Measurements from ENCODE around the gene INSYN2B.

INSYN2B gene

DNA sequence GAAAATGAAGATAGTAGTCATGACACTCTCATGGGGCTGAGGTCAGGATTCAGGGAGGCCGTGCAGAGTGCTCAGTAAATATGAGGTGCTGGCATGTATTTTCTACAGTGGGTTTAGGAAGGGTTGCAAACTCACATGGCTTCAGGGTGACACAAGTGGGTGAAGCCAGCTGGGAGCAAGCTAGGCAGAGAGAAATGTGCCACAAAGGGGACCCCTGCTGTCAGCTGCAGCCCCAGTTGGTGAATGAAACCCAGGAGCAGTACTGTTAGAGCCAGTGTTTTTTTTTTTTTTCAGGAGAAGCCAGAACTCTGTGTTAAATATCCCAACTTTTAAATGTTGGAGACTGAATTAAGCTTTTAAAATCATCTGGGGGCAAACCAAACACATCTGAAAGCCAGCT, 75.3 kb downstream of the INSYN2B start:
- Histone ChIP-seq H3K4me3 (ENCODE audit: low read length) (no peak overlapping the region), H3K36me3 (ENCODE audit: control insufficient read depth, insufficient read depth, low read length) (no peaks in the 10 kb centered on the region), H3K27me3 (ENCODE audit: control insufficient read depth, insufficient read depth, low read length) (no peaks in the 10 kb centered on the region), H3K4me1 (ENCODE audit: control insufficient read depth, insufficient read depth, low read length) (no peaks in the 10 kb centered on the region), H3K9me3 (ENCODE audit: control insufficient read depth, low read length) (no peaks in the 10 kb centered on the region), H3K9ac (ENCODE audit: low read length) (no peak overlapping the region)

DNA sequence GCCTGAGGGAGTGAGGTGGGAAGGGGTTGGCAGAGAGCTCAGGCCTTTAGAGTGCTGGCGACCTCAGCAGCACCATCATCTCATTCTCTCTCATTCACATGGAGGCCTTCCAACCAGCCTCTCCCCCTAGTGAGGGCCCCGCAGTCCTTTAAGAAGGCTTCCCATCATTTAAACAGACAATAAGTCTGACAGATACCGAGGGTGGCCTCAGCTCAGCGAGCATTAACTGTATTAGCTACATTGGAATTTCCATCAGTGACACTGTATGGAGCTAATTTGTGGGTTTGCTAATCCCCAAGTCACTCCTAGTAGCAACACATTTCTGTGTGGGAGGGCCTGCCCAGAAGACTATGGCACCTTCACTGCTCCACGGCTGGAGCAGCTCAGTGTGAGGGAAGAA, 75.8 kb downstream of the INSYN2B start:
- no peak overlapping the region for H3K9ac ChIP-seq (ENCODE audit: low read length)
- H3K27me3 ChIP-seq (ENCODE audit: control insufficient read depth, insufficient read depth, low read length): no peaks in the 10 kb centered on the region
- H3K4me1 ChIP-seq (ENCODE audit: control insufficient read depth, insufficient read depth, low read length): no peaks in the 10 kb centered on the region
- H3K36me3 ChIP-seq (ENCODE audit: control insufficient read depth, insufficient read depth, low read length): no peaks in the 10 kb centered on the region
- H3K4me3 ChIP-seq (ENCODE audit: low read length): no peak overlapping the region
- H3K9me3 ChIP-seq (ENCODE audit: control insufficient read depth, low read length): no peaks in the 10 kb centered on the region

- Histone ChIP-seq H3K9me3 (ENCODE audit: control insufficient read depth, low read length) (no peaks in the 10 kb centered on the region), H3K9ac (ENCODE audit: low read length) (no peak overlapping the region), H3K4me1 (ENCODE audit: control insufficient read depth, insufficient read depth, low read length) (no peaks in the 10 kb centered on the region), H3K36me3 (ENCODE audit: control insufficient read depth, insufficient read depth, low read length) (no peaks in the 10 kb centered on the region), H3K4me3 (ENCODE audit: low read length) (no peak overlapping the region), H3K27me3 (ENCODE audit: control insufficient read depth, insufficient read depth, low read length) (no peaks in the 10 kb centered on the region)
Observed at GRCh38 chr5:169904059-169904458, 76.2 kb downstream of the INSYN2B start.

GRCh38 chr5:169901896-169902295, 78.4 kb downstream of the INSYN2B start:
- Histone ChIP-seq H3K4me3 (ENCODE audit: low read length) (no peak overlapping the region), H3K27me3 (ENCODE audit: control insufficient read depth, insufficient read depth, low read length) (no peaks in the 10 kb centered on the region), H3K9ac (ENCODE audit: low read length) (no peak overlapping the region), H3K4me1 (ENCODE audit: control insufficient read depth, insufficient read depth, low read length) (no peaks in the 10 kb centered on the region), H3K36me3 (ENCODE audit: control insufficient read depth, insufficient read depth, low read length) (no peaks in the 10 kb centered on the region), H3K9me3 (ENCODE audit: control insufficient read depth, low read length) (no peaks in the 10 kb centered on the region)

GRCh38 chr5:169897481-169897880, 82.8 kb downstream of the INSYN2B start:
- H3K4me1 ChIP-seq (ENCODE audit: control insufficient read depth, insufficient read depth, low read length): no peaks in the 10 kb centered on the region
- H3K27me3 ChIP-seq (ENCODE audit: control insufficient read depth, insufficient read depth, low read length): no peaks in the 10 kb centered on the region
- H3K9me3 ChIP-seq (ENCODE audit: control insufficient read depth, low read length): no peaks in the 10 kb centered on the region
- no peak overlapping the region for H3K4me3 ChIP-seq (ENCODE audit: low read length)
- no peaks in the 10 kb centered on the region for H3K36me3 ChIP-seq (ENCODE audit: control insufficient read depth, insufficient read depth, low read length)
- no peak overlapping the region for H3K9ac ChIP-seq (ENCODE audit: low read length)

- Histone ChIP-seq H3K9ac (ENCODE audit: low read length) (no peak overlapping the region), H3K36me3 (ENCODE audit: control insufficient read depth, insufficient read depth, low read length) (no peaks in the 10 kb centered on the region), H3K27me3 (ENCODE audit: control insufficient read depth, insufficient read depth, low read length) (no peaks in the 10 kb centered on the region), H3K4me1 (ENCODE audit: control insufficient read depth, insufficient read depth, low read length) (no peaks in the 10 kb centered on the region), H3K9me3 (ENCODE audit: control insufficient read depth, low read length) (no peaks in the 10 kb centered on the region), H3K4me3 (ENCODE audit: low read length) (no peak overlapping the region)
Observed at GRCh38 chr5:169895926-169896325, 84.4 kb downstream of the INSYN2B start.

GRCh38 chr5:169893571-169893970, 86.7 kb downstream of the INSYN2B start:
- Histone ChIP-seq H3K9ac (ENCODE audit: low read length) (no peak overlapping the region), H3K36me3 (ENCODE audit: control insufficient read depth, insufficient read depth, low read length) (no peaks in the 10 kb centered on the region), H3K4me1 (ENCODE audit: control insufficient read depth, insufficient read depth, low read length) (no peaks in the 10 kb centered on the region), H3K4me3 (ENCODE audit: low read length) (no peak overlapping the region), H3K27me3 (ENCODE audit: control insufficient read depth, insufficient read depth, low read length) (no peaks in the 10 kb centered on the region), H3K9me3 (ENCODE audit: control insufficient read depth, low read length) (no peaks in the 10 kb centered on the region)

DNA sequence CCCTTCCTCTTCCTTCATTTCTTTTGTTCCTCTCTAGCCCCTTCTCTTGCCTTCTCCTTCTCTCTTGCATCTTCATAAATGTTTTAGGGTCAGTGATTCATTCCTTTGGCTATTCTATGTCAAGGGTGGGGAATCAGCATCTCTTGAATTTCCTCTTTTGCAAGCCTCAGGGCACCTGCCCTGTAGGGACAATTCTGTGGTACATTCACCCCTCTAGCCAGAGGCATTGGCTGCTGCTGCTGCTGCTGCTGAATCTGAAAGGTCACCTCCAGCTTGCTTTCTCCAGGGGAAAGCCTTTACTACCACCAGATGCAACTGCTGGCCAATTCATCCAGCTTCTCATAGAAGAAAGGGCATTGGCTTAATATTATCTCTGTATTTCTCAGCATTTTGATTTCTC, 87.3 kb downstream of the INSYN2B start:
- Histone ChIP-seq H3K4me3 (ENCODE audit: low read length) (no peak overlapping the region), H3K9me3 (ENCODE audit: control insufficient read depth, low read length) (no peaks in the 10 kb centered on the region), H3K9ac (ENCODE audit: low read length) (no peak overlapping the region), H3K27me3 (ENCODE audit: control insufficient read depth, insufficient read depth, low read length) (no peaks in the 10 kb centered on the region), H3K36me3 (ENCODE audit: control insufficient read depth, insufficient read depth, low read length) (no peaks in the 10 kb centered on the region), H3K4me1 (ENCODE audit: control insufficient read depth, insufficient read depth, low read length) (no peaks in the 10 kb centered on the region)

DNA sequence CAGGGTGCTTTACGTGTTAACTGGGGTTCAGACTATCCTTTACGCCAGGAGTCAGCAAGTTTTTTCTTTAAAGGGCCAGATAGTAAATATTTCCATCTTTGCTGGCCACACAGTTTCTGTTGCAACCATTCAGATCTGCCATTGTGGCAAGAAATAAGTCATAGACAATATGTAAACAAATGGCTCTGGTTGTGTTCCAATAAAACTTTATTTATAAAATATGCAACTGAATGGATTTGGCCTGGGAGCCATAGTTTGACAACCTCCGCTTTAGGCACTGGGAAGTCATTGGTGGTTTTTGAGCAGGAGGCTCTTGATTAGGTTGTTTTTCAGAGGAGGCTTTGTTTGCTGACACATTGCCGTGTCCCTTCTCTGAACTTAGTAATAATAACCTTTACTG, 90.7 kb downstream of the INSYN2B start:
- H3K36me3 ChIP-seq (ENCODE audit: control insufficient read depth, insufficient read depth, low read length): no peaks in the 10 kb centered on the region
- no peak overlapping the region for H3K9ac ChIP-seq (ENCODE audit: low read length)
- H3K4me1 ChIP-seq (ENCODE audit: control insufficient read depth, insufficient read depth, low read length): no peaks in the 10 kb centered on the region
- no peak overlapping the region for H3K4me3 ChIP-seq (ENCODE audit: low read length)
- no peaks in the 10 kb centered on the region for H3K9me3 ChIP-seq (ENCODE audit: control insufficient read depth, low read length)
- no peaks in the 10 kb centered on the region for H3K27me3 ChIP-seq (ENCODE audit: control insufficient read depth, insufficient read depth, low read length)

- H3K9ac ChIP-seq (ENCODE audit: low read length): no peak overlapping the region
- H3K4me3 ChIP-seq (ENCODE audit: low read length): no peak overlapping the region
- no peaks in the 10 kb centered on the region for H3K27me3 ChIP-seq (ENCODE audit: control insufficient read depth, insufficient read depth, low read length)
- H3K36me3 ChIP-seq (ENCODE audit: control insufficient read depth, insufficient read depth, low read length): no peaks in the 10 kb centered on the region
- H3K4me1 ChIP-seq (ENCODE audit: control insufficient read depth, insufficient read depth, low read length): no peaks in the 10 kb centered on the region
- H3K9me3 ChIP-seq (ENCODE audit: control insufficient read depth, low read length): no peaks in the 10 kb centered on the region
Observed at GRCh38 chr5:169886677-169887076, 93.6 kb downstream of the INSYN2B start.

GRCh38 chr5:169886033-169886432, 94.3 kb downstream of the INSYN2B start:
- H3K4me3 ChIP-seq (ENCODE audit: low read length): no peak overlapping the region
- H3K9me3 ChIP-seq (ENCODE audit: control insufficient read depth, low read length): no peaks in the 10 kb centered on the region
- no peaks in the 10 kb centered on the region for H3K27me3 ChIP-seq (ENCODE audit: control insufficient read depth, insufficient read depth, low read length)
- H3K9ac ChIP-seq (ENCODE audit: low read length): no peak overlapping the region
- H3K4me1 ChIP-seq (ENCODE audit: control insufficient read depth, insufficient read depth, low read length): no peaks in the 10 kb centered on the region
- H3K36me3 ChIP-seq (ENCODE audit: control insufficient read depth, insufficient read depth, low read length): no peaks in the 10 kb centered on the region

DNA sequence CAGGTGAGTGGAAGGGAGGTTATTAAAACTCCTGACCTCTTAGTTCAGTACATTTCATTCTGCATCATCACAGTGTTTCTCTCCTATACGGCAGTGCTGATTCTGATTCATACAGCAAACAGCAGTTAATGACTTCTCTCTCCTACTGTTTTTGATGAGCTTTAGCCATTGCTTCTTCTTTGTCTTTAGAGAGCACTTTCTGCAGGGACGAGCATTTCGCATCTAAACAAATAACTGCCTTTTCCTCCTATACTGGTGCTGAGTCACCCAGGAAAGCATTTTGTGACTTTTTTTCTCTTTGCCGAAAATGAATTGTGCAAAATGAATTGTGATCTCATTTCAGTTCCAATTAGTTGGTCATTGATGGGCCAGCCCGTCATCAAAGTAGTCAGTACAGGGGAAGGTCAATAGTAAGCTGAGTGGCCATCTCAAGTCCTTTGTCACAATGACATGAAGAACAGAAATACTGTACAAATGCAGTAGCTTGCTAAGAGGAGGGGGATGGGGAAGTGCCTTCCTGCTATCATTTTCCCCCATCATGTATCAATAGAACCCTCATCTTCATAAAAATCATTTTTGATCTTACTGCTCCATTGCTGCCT, 98.5 kb downstream of the INSYN2B start:
- Histone ChIP-seq H3K9ac (ENCODE audit: low read length) (no peak overlapping the region), H3K4me3 (ENCODE audit: low read length) (no peak overlapping the region), H3K36me3 (ENCODE audit: control insufficient read depth, insufficient read depth, low read length) (no peaks in the 10 kb centered on the region), H3K27me3 (ENCODE audit: control insufficient read depth, insufficient read depth, low read length) (no peaks in the 10 kb centered on the region), H3K4me1 (ENCODE audit: control insufficient read depth, insufficient read depth, low read length) (no peaks in the 10 kb centered on the region), H3K9me3 (ENCODE audit: control insufficient read depth, low read length) (no peaks in the 10 kb centered on the region)

DNA sequence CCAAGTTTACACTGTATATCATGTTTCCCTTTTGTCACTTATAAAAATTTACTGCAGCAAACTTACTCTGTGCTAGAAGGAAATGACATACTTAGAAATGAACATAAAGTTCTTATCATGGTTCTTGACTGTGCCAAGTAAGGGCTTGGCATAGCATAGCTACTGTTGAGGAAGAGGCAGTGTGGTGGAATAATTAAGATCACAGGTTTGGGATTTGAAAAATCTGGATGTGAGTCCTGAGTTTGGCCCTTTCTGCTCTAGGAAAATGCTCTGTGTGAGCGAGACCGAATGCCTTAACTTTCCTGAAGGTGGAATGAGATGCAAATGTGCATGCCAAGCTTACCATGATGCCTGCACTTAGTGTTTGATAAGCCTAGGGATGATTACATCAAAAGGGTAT, 99.5 kb downstream of the INSYN2B start:
- Histone ChIP-seq H3K4me1 (ENCODE audit: control insufficient read depth, insufficient read depth, low read length) (no peaks in the 10 kb centered on the region), H3K9ac (ENCODE audit: low read length) (no peak overlapping the region), H3K9me3 (ENCODE audit: control insufficient read depth, low read length) (no peaks in the 10 kb centered on the region), H3K27me3 (ENCODE audit: control insufficient read depth, insufficient read depth, low read length) (no peaks in the 10 kb centered on the region), H3K36me3 (ENCODE audit: control insufficient read depth, insufficient read depth, low read length) (no peaks in the 10 kb centered on the region), H3K4me3 (ENCODE audit: low read length) (no peak overlapping the region)

Measured in mucosa of stomach (tissue), 1 donor.